GM11168 (cell line): Measurements from ENCODE around the gene CCDC144A.
"Not testable (repeated sequence)": the region's sequence is repeated elsewhere in the genome, so short reads cannot be mapped to it uniquely, and the experiment has no call there.

Experiments used
- in situ Hi-C: fragments of 300-500 bp; cut with MboI; formaldehyde crosslinking; loops from one replicate; pipeline ENCODE4 v1.12.0; 2022; ENCODE audit warnings: low sequenced_read_pairs; ENCODE audit not compliant: unreplicated experiment

The CCDC144A gene

DNA sequence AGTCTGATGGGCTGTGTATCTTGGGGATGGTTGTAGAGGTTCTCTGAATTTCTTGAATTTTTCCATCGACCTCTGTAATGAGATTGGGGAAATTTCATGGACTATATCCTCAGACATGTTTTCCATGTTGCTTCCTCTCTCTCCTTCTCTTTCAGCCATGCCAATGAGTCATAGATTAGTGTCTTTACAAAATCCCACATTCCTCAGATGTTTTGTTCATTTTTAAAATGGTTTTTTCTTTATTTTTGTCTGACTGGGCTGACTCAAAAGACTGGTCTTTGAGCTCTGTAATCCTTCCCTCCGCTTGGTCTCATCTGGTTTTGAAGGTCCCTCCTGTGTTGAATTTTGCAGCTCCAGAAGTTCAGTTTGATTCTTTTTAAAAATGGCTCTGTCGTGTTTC lies 60.5 kb downstream of the CCDC144A start:
- in situ Hi-C loops = not testable (repeated sequence)

DNA sequence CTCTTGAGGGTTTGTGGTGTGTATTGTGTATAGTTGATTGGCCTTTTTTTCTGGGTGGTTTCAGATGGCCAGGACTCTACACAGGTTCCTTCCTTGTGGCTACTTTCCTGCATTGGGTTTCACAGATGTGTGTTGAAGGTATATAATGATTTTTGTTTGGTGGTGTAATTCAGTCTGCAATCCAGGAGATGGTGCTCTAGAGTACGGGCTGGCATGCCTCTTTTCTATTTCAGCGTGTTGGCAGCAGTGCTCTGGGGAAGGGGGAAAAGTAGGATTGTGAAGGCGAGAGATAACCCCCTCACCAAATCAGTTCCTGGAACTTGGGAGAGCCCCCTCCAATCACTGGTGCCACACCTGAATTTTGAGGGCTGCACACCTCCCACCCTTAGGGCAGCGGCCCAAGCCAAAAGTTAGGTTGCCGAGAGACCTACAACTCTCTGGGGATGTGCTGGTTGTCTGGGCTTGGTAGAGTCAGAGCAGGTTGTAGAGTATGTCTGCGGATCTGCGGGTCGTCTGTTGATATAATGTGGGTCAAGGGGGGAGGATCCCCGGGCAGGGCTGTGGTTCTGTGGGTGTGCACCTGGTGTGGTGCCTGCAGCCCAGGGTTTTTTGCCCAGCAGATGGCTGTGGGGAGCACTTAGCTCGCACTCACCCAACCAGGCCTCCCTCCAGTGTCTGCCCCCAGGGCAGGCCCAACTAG lies 61.3 kb downstream of the CCDC144A start:
- in situ Hi-C loops = not testable (repeated sequence)

DNA sequence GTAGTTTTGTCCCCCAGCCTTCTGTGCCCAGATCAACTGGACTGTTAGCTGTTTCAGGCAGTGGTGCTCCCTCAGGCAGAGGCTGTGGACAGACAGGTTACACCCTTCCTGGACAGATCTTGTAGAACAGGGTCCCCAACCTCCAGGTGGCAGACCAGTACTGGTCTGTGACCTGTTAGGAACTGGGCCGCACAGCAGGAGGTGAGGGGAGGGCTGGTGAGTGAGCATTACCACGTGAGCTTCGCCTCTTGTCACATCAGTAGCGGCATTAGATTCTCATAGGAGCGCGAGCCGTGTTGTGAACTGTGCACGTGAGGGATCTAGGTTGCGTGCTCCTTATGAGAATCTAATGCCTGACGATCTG lies 61.9 kb downstream of the CCDC144A start:
- in situ Hi-C loops = not testable (repeated sequence)

DNA sequence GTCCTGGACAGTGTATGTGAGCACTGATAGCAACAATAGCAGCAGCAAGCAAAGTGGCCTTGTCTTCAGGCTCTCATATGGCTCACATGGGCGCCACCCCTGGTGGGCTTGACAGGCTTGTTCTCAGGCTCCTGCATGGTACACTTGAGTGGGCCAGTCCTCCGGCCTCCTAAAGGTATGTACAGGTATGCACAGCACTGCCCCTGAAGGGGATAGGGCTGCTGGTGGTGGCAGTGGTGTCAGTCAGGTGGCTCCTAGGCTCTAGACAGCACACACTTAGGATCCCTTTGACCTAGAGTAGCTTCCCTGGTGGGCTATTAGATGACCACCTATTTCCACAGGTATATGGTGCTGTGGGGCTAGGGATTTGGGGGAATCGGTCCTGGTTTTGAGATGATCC lies 67.5 kb downstream of the CCDC144A start:
- in situ Hi-C loops = not testable (repeated sequence)

DNA sequence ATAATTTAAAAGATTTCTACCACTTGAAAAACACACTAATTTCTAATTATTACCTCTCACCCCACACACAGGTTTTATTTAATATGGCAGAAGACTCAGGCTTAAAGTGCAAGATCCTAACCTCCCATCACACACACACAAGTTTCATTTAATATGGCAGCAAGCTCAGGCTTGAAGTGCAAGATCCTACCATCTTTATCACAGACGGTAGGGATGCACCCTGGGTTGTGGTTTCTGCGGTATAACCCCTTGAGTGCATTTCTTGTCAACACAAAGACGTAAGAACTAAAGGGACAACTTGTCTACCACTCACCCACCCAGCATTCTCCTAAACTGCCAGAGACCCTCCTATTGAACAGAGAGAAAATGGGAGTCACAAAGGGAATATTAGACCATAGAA lies 68.1 kb downstream of the CCDC144A start:
- in situ Hi-C loops = not testable (repeated sequence)

DNA sequence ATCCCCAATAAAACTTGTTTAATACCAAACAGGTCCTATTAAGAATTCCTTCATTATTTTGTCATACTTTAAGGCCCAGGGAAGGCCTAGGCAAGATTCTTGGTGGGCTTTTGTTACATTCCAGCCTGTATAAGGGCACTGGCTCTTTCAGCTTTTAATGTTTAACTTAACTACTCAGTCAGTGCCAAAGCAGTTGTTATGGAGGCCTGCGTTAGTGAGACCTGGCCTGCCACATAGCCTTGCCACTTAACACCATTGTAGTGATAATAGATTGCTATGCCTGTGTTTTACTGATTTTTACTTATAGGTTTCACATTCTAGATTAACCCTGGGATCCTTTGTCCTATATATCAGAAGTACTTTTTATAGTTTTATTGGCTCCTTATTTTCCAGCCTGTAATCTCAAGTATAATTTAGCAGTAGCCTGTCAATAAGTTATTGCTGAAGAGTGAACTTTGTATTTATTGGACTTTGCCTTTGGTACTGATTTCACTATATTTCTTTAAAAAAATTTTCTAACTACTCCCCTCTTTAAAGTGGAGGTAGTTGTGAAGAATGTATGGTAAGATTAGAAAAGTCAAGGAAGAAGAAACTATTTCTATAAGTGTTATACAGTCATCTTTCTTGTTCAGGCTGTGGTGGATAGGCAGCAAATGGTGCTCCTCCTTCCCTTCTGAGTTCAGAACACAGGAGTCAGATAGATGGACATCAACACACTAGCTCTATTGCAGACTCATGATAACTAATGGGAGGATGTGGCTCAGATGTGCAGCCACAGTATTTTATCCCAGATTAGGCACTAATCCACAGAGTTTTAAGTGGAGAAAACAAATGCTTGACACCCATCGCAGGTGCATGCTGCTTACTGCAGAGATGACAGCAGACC lies 78.5 kb downstream of the CCDC144A start:
- in situ Hi-C loops = not testable (repeated sequence)

DNA sequence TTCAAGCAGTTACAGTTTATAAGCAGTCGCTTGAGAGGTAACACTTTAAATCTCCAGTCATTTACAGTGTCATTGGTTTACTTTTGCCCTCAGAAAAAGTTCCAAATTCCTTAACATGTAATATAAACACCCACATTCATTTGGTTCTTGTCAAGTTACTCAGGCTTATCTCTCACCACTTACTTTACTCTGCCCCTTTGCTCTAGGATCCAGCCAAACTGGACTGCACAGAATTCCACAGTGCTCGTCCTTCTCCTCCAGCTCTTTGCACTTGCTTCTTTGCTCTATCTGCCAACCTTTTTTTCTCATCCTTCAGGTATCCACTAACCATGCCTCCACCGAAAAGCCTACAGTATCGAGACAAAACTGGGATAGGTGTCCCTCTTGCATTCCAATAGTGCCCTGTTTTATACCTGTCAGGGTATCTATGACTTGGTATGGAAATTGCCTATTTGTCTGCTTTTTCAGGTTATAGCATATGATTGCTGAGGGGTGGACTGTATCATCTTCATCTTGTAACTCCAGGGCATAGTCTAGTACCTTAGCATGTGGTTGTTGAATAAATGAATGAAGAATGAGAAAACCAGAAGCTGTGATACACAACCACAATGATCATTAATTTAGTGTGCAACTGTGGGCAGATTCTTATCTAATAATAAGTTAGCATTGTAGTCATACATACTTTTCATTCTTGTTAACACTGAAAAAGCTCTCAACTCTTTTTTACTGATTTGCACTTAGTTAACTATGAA lies 82.5 kb downstream of the CCDC144A start:
- in situ Hi-C loops = not testable (repeated sequence)

DNA sequence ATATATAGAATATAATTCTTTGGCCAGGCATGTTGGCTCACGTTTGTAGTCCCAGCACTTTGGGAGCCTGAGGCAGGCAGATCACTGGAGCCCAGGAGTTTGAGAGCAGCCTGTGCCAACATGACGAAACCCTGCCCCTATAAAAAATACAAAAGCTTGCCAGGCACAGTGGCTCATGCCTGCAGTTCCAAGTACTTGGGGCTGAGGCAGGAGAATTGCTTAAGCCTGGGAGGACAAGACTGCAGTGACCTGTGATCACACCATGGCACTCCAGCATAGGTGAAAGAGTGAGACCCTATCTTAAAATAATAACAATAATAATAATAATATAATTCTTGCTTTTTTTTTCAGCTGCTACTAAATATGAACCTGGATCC lies 83.1 kb downstream of the CCDC144A start:
- in situ Hi-C loops = not testable (repeated sequence)

GRCh38 chr17:16787851-16788250 lies 97.8 kb downstream of the CCDC144A start:
- in situ Hi-C loops = not testable (repeated sequence)

- in situ Hi-C loops = not testable (repeated sequence)
Observed at GRCh38 chr17:16788889-16789536, 99.0 kb downstream of the CCDC144A start.

- in situ Hi-C loops = loop anchor here (5.0 kb wide), 1 partner anchor 1733 kb away; no protein-coding TSS in a partner anchor
Observed at GRCh38 chr17:16789622-16790021, 99.6 kb downstream of the CCDC144A start.

DNA sequence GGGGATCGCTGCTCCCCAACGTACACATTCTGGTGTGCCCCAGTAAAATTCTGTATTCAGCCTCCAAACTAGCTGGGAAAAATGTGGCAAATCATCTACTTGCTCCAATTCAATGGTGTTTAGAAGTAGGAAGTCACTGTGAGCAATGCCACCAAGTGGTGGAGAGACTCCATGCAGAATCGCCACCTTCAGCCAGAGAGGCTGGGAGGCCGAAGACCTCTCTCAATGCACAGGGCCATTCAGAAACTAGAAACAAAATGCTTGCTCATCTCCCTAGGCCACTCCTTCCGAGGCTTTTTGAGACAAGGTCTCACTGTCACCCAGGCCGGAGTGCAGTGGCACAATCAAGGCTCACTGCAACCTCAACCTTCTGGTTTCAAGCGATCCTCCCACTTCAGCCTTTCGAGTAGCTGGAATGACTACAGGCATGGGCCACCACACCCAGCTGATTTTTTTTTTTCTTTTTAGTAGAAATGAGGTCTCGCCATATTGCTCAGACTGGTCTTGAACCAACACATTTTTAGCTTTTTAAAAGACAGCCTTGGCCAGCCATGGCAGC lies 100.4 kb downstream of the CCDC144A start:
- in situ Hi-C loops = loop anchor here (5.0 kb wide), 1 partner anchor 1732 kb away; no protein-coding TSS in a partner anchor

DNA sequence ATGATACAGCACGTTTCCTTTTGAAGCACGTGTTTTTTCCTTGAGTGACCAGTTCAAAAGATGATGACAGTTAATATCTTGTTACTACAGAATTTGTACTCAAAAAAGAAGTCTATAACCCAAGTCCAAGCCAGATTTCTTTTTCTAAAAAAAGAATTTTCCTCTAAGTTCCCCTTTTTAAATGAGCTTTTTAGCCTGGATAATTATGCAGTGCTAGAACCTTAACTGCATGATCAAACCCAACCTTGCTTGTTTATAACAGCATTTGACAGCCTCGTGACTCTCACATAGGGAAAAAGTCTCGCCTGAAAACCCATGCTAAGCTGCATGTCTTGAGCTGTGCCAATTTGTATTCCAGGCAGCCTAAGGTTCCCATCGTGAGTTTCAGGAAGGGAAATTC lies 104.2 kb downstream of the CCDC144A start:
- in situ Hi-C loops = loop anchor here (5.0 kb wide), 1 partner anchor 1728 kb away; no protein-coding TSS in a partner anchor

GRCh38 chr17:16795894-16796293 lies 105.9 kb downstream of the CCDC144A start:
- in situ Hi-C loops = not testable (repeated sequence)

- in situ Hi-C loops = not testable (repeated sequence)
Observed at GRCh38 chr17:16804851-16805250, 114.8 kb downstream of the CCDC144A start.

- in situ Hi-C loops = not testable (repeated sequence)
Observed at GRCh38 chr17:16806599-16806998, 116.6 kb downstream of the CCDC144A start.

GRCh38 chr17:16807620-16808019 lies 117.6 kb downstream of the CCDC144A start:
- in situ Hi-C loops = not testable (repeated sequence)

GRCh38 chr17:16810236-16810635 lies 120.2 kb downstream of the CCDC144A start:
- in situ Hi-C loops = not testable (repeated sequence)

DNA sequence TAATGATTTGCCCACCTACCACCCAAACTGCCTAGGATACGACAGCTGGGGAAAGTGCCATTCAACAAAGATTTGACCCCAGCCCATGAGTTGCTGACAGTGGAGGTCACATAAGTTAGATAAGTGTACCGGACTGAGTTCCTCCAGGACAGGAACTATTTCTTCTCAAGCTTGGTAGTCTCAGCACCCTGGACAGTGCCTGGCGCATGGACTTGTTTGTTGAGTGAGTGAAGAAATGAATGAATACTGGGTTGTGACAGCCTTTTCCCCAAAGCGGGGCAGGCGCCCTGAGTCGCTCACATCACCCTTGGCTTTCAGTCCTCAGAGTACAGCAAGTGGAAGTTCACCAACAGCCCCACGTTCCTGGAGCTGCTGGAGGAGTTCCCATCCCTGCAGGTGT lies 122.1 kb downstream of the CCDC144A start:
- in situ Hi-C loops = not testable (repeated sequence)

DNA sequence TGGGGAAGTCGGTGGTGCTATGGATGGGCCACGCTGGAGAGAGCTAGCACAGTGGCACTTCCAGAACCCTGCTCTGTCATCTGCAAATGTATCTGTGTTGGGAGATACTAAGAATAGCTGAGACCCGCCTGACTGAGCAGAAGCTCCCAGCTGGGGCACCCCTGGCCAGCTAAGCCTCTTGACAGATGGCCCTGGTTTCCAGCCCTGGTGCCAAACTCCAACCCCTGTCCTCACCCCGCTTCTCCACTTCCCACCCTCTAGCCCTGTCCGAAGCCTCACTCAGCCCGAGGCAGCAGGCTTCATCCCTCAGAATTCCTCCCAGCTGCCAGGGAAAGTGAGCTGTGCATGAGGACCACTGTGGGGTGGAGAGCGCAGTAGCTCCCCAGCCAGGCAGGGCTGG lies 124.4 kb downstream of the CCDC144A start:
- in situ Hi-C loops = no loop called here
